ENCODE measurements around the gene URAD.

GRCh38 chr13:27960362-27961226 lies 27.9 kb downstream of the URAD start:
- TF ChIP-seq CTCF (IDR thresholded peaks at IDR 0.05; ENCODE audit: low read depth, low read length, poor library complexity, severe bottlenecking) (peak; percentile 19), EZH2phosphoT487 (IDR thresholded peaks at IDR 0.05; ENCODE audit: borderline replicate concordance, low read length) (no peak; the same call in 1 of the 2 replicates)
